LNCAP (cell line): ENCODE measurements around the gene MORC1.

ENCODE experiments used
- CTCF ChIP-seq: fragments of 450-650 bp; IDR thresholded peaks from 2 replicates; pipeline ENCODE4 v1.5.1; 2017; ENCODE audit warnings: mild to moderate bottlenecking

The MORC1 gene

DNA sequence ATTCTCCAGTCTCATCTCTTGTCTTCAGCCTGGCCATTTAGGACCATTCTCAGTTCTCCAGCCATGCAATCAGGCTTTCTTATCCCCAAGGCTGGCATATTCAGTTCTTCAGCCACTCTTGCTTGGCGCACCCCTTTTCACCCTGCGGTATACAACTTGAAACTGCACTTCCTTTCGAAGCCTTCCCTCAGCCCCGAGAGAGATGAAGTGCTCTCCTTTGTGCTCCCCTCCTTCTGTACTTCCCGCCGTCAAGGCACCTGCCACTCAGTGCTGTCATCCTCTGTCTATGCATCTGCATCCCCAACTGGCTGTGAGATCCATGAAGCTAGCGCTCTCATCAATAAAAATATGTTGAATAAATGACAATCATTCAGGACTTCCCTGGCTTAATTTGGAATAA, 45.7 kb downstream of the MORC1 start:
- TF ChIP-seq CTCF, result no peak

DNA sequence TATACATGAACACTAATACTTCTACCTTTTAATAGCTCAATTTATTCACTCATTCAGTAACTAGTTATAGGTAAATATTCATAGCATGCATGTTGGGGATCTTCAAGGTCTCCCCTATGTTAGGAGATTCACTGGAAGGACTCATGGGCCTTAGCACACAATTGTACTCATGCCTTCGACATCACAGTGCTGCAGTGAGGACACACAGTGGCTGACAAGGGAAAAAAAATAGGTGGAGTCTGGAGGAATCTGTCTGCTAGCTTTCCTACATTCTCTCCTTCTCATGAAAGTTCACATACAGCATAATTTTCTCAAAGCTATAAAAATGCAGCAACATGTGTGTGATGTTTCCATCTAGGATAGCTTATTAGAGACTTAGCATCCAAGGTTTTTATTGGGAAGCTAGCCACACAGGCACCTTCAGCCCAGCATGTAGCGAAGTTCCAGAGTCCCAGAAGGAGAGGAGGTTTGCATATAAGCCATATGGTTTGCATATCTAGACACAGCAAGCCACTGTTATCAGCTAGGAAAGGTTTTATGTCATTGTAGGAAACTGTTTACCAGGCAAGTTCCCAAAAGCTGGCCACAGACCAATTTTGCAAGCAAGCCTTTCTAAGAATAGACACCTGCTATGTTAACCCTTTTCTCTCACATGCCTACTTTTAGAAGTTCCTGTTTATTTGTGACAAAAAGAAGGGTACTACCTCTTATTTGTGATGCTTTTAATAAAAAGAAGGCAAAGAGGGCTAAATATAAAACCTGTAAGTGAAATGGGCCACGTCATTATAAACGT, 46.4 kb downstream of the MORC1 start:
- TF ChIP-seq CTCF, result no peak

DNA sequence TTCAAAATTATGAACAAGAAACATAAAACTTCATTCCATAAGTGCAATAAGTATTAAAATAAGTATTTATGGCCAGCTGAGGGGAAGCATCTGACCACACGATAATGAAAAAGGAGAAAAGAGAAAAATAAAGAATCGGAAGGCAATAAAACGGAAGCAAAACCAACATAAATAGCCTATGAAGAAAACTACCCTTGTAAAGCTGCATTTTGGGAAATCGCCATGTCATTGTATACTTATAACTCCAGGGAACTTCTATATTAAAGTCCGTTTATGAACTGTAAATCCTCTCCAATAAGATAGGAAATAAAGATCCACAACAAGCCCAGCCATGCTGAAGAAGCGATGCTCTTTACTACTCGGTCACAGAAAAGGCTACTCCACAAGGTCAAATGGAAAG, 47.7 kb downstream of the MORC1 start:
- no peak for TF ChIP-seq CTCF

- TF ChIP-seq CTCF, result no peak
Observed at GRCh38 chr3:109066864-109067263, 51.1 kb downstream of the MORC1 start.

- no peak for TF ChIP-seq CTCF
Observed at GRCh38 chr3:109059264-109059663, 58.7 kb downstream of the MORC1 start.

- TF ChIP-seq CTCF, result no peak
Observed at GRCh38 chr3:109057616-109058015, 60.3 kb downstream of the MORC1 start.

GRCh38 chr3:109057056-109057455, 60.9 kb downstream of the MORC1 start:
- no peak for TF ChIP-seq CTCF
